Measurements from ENCODE around the gene RAB1A. TPM values are rescaled to one million over a fixed set of nuclear protein-coding genes. Genes with fewer than 3 reads are reported as not detected.

RAB1A gene
- total and polyA plus RNA-seq, 9 of the 15 experiments (the other 6 are each of a cell fraction or from before 2014, with no cell fraction given) = 43.8 to 163 (median 67.7) TPM

DNA sequence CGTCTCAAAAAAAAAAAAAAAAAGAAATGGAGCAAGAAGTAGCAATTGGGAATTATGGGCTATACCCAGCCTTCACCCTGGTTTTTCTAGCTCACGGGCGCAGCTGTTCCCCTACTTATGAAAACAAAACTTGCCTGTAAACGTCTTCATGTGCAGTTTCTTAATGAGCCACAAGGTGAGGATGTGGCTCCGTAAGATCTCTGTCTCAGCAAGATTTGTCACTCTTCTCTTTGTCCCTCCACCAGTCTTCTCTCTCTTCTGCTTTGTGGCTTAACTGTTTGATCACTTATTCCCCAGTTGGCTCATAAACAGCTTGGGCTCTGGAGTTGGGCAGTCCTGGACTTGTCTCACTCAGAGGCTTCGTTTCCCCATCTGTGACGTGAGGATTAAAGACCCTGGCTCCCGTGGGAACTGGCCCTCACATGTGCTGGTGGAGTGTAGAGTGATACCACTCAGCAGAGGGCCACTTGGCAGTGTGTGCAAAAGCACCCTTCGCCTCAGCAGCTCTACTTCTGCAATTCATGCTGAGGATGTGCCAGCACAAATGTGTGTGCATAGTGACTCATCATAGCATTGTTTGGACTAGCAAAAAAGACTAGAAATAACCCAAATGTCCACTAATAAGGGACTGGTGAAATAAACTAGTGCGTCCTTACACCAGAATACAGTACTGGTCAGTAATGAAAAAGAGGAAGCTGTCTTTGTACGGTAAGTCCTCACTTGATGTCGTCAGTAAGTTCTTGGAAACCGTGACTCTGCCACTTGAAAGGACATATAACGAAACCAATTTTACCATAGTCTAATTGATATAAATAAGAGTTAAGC, 65.0 kb downstream of the RAB1A start (continued):
- TF ChIP-seq, protein P1, sequence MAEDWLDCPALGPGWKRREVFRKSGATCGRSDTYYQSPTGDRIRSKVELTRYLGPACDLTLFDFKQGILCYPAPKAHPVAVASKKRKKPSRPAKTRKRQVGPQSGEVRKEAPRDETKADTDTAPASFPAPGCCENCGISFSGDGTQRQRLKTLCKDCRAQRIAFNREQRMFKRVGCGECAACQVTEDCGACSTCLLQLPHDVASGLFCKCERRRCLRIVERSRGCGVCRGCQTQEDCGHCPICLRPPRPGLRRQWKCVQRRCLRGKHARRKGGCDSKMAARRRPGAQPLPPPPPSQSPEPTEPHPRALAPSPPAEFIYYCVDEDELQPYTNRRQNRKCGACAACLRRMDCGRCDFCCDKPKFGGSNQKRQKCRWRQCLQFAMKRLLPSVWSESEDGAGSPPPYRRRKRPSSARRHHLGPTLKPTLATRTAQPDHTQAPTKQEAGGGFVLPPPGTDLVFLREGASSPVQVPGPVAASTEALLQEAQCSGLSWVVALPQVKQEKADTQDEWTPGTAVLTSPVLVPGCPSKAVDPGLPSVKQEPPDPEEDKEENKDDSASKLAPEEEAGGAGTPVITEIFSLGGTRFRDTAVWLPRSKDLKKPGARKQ (CRISPR knock-in tag; IDR thresholded peaks at IDR 0.05) = no peak
- TF ChIP-seq, protein P2, sequence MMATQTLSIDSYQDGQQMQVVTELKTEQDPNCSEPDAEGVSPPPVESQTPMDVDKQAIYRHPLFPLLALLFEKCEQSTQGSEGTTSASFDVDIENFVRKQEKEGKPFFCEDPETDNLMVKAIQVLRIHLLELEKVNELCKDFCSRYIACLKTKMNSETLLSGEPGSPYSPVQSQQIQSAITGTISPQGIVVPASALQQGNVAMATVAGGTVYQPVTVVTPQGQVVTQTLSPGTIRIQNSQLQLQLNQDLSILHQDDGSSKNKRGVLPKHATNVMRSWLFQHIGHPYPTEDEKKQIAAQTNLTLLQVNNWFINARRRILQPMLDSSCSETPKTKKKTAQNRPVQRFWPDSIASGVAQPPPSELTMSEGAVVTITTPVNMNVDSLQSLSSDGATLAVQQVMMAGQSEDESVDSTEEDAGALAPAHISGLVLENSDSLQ (IDR thresholded peaks at IDR 0.05) = peak; percentile 20; the same call in 1 of the 2 replicates
- TF ChIP-seq, protein P3, sequence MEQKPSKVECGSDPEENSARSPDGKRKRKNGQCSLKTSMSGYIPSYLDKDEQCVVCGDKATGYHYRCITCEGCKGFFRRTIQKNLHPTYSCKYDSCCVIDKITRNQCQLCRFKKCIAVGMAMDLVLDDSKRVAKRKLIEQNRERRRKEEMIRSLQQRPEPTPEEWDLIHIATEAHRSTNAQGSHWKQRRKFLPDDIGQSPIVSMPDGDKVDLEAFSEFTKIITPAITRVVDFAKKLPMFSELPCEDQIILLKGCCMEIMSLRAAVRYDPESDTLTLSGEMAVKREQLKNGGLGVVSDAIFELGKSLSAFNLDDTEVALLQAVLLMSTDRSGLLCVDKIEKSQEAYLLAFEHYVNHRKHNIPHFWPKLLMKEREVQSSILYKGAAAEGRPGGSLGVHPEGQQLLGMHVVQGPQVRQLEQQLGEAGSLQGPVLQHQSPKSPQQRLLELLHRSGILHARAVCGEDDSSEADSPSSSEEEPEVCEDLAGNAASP (IDR thresholded peaks at IDR 0.05) = no peak
- TF ChIP-seq ARID2 (IDR thresholded peaks at IDR 0.05) (0 out of 2 replicates have a peak, but pooled peaks have one; percentile 55), PURB (CRISPR knock-in tag; IDR thresholded peaks at IDR 0.05; ENCODE audit: low read depth) (no peak), NR2F6 (CRISPR knock-in tag; IDR thresholded peaks at IDR 0.05) (no peak), JUNB (CRISPR knock-in tag; conservative IDR thresholded peaks at IDR 0.05) (no peak), ZNF146 (CRISPR knock-in tag; IDR thresholded peaks at IDR 0.05; ENCODE audit: unreplicated experiment) (no peak), SIRT6 (IDR thresholded peaks at IDR 0.05; ENCODE audit: low read depth, low read length) (no peak), FOXJ2 (tag; IDR thresholded peaks at IDR 0.05) (no peak), HNRNPH1 (optimal IDR thresholded peaks at IDR 0.05; ENCODE audit: low read depth, low read length) (no peak), KLF6 (CRISPR knock-in tag; IDR thresholded peaks at IDR 0.05; ENCODE audit: borderline replicate concordance) (no peak), CHD4 (IDR thresholded peaks at IDR 0.05; ENCODE audit: insufficient read depth, insufficient replicate concordance, low read depth, low read length, poor library complexity, severe bottlenecking) (no peak), PTTG1 (tag; IDR thresholded peaks at IDR 0.05; ENCODE audit: low read depth) (no peak), HDAC8 (tag; IDR thresholded peaks at IDR 0.05) (no peak), CBX3 (IDR thresholded peaks at IDR 0.05; ENCODE audit: borderline replicate concordance in 1 of 2, low read length in 2 of 2) (peak in 1 of 2 experiments; percentile 62; a peak in 1 of 3 replicates), POLR2H (tag; IDR thresholded peaks at IDR 0.05; ENCODE audit: low read depth) (no peak; the same call in none of the 2 replicates), CBX2 (IDR thresholded peaks at IDR 0.05; ENCODE audit: insufficient read depth, low read length, poor library complexity, severe bottlenecking) (no peak)
- TF ChIP-seq, protein P4, sequence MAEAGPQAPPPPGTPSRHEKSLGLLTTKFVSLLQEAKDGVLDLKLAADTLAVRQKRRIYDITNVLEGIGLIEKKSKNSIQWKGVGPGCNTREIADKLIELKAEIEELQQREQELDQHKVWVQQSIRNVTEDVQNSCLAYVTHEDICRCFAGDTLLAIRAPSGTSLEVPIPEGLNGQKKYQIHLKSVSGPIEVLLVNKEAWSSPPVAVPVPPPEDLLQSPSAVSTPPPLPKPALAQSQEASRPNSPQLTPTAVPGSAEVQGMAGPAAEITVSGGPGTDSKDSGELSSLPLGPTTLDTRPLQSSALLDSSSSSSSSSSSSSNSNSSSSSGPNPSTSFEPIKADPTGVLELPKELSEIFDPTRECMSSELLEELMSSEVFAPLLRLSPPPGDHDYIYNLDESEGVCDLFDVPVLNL (CRISPR knock-in tag; IDR thresholded peaks at IDR 0.05; ENCODE audit: low read depth) = no peak
- TF ChIP-seq, protein P5, sequence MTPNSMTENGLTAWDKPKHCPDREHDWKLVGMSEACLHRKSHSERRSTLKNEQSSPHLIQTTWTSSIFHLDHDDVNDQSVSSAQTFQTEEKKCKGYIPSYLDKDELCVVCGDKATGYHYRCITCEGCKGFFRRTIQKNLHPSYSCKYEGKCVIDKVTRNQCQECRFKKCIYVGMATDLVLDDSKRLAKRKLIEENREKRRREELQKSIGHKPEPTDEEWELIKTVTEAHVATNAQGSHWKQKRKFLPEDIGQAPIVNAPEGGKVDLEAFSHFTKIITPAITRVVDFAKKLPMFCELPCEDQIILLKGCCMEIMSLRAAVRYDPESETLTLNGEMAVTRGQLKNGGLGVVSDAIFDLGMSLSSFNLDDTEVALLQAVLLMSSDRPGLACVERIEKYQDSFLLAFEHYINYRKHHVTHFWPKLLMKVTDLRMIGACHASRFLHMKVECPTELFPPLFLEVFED (CRISPR knock-in tag; conservative IDR thresholded peaks at IDR 0.05) = no peak

Measured in K562 (cell line).